Astrocyte of the spinal cord (primary cell): ENCODE results near the gene SLC10A7.
A peak's percentile ranks its signal among the peaks of the same experiment; 100 is the strongest.

Experiments
- DNase-seq: peaks from one replicate; pipeline ENCODE4 v3.0.0; 2011; ENCODE audit warnings: low read depth, low spot score
- H3K4me3 ChIP-seq: 2 replicates; pipeline ENCODE4 v1.5.1; 2011; ENCODE audit warnings: low read depth, mild to moderate bottlenecking, low read length, moderate library complexity
- in situ Hi-C: cut with HindIII; loops from 2 replicates; pipeline ENCODE4 v1.10.0; 2017; ENCODE audit warnings: low sequenced_read_pairs
- TF ChIP-seq, protein P1 (sequence below): IDR thresholded peaks from 2 replicates; pipeline ENCODE4 v1.5.1; 2012; ENCODE audit warnings: low read depth, mild to moderate bottlenecking, low read length, inconsistent platforms

SLC10A7 gene

DNA sequence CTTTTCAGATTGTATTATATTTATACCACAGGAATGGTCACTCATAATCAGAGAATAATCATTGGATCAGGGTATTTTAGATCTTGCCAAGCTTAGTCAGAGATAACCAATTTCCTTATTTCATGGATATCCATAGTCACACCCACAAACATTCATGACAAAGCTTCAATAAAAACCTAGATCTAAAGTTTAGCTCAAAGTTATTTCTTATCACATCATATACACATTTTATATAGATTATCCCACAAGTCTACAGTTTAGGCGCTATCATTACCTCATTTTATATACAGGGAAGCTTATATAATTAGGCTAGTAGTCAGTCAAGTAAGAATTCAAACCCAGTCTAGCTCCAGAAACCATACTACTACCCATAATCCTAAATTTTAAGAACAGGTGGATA, 82.3 kb downstream of the SLC10A7 start:
- DNase-seq = no peak
- TF ChIP-seq, protein P1, sequence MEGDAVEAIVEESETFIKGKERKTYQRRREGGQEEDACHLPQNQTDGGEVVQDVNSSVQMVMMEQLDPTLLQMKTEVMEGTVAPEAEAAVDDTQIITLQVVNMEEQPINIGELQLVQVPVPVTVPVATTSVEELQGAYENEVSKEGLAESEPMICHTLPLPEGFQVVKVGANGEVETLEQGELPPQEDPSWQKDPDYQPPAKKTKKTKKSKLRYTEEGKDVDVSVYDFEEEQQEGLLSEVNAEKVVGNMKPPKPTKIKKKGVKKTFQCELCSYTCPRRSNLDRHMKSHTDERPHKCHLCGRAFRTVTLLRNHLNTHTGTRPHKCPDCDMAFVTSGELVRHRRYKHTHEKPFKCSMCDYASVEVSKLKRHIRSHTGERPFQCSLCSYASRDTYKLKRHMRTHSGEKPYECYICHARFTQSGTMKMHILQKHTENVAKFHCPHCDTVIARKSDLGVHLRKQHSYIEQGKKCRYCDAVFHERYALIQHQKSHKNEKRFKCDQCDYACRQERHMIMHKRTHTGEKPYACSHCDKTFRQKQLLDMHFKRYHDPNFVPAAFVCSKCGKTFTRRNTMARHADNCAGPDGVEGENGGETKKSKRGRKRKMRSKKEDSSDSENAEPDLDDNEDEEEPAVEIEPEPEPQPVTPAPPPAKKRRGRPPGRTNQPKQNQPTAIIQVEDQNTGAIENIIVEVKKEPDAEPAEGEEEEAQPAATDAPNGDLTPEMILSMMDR = no peak
- no peak overlapping the region for H3K4me3 ChIP-seq
- in situ Hi-C loops = no loop called here

- H3K4me3 ChIP-seq = no peak overlapping the region
- no peak for DNase-seq
- TF ChIP-seq, protein P1 = no peak
- in situ Hi-C loops = no loop called here
Observed at GRCh38 chr4:146437778-146438177, 84.0 kb downstream of the SLC10A7 start.

- in situ Hi-C loops = no loop called here
- peak; percentile 3 for DNase-seq
- TF ChIP-seq, protein P1 = no peak
- H3K4me3 ChIP-seq = no peak overlapping the region
Observed at GRCh38 chr4:146436423-146437162, 85.1 kb downstream of the SLC10A7 start.

DNA sequence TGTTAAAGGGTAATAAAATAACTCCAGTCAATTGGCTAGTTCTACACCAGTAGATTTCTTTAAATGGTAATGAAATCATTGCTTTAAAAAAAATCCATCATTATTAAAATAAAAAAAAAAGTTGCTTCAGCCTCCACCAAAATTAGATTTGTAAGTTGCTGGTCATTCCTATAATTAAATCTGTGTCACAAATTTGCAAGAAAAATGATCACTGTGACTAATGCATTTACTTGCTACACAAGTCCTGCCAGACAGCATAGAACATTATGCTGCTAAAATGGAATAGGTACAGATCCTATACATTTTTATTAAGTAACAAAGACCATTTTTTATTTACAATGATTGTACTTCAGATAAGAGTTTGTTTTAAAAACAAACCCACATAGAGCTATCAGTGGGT, 85.8 kb downstream of the SLC10A7 start:
- H3K4me3 ChIP-seq = no peak overlapping the region
- in situ Hi-C loops = no loop called here
- TF ChIP-seq, protein P1 = no peak
- no peak for DNase-seq

- in situ Hi-C loops = no loop called here
- DNase-seq = no peak
- TF ChIP-seq, protein P1 = no peak
- no peak overlapping the region for H3K4me3 ChIP-seq
Observed at GRCh38 chr4:146432065-146432464, 89.7 kb downstream of the SLC10A7 start.

GRCh38 chr4:146428298-146428697, 93.4 kb downstream of the SLC10A7 start:
- in situ Hi-C loops = no loop called here
- DNase-seq = no peak
- TF ChIP-seq, protein P1 = no peak
- no peak overlapping the region for H3K4me3 ChIP-seq
